ENCODE data around the gene DNAJB5. TPM values are rescaled to one million over a fixed set of nuclear protein-coding genes. Genes with fewer than 3 reads are reported as not detected.

Gene DNAJB5
- total RNA-seq, 1 donor from 2014 or later, result 6.0 TPM

- Mint-ChIP-seq H3K9me3 (no peaks in the 10 kb centered on the region), H3K36me3 (ENCODE audit: low read depth) (no peaks in the 10 kb centered on the region), H3K27me3 (ENCODE audit: insufficient read depth) (peaks cover 42% of the 10 kb centered on the region), H3K27ac (no peak overlapping the region), H3K4me3 (no peak overlapping the region), H3K4me1 (ENCODE audit: low read depth) (peaks cover 36% of the 10 kb centered on the region)
- intact Hi-C loops (cut with micrococcal nuclease), result loop anchor here (2.0 kb wide), 1 partner anchor 21 kb away; no protein-coding TSS in a partner anchor
- no peak for DNase-seq (ENCODE audit: low spot score)
These were observed 26.0 kb upstream of the DNAJB5 start for GRCh38 chr9:34963552-34963951.

- peaks cover 36% of the 10 kb centered on the region for H3K27me3 Mint-ChIP-seq (ENCODE audit: insufficient read depth)
- H3K4me3 Mint-ChIP-seq, result no peak overlapping the region
- peaks cover 36% of the 10 kb centered on the region for H3K4me1 Mint-ChIP-seq (ENCODE audit: low read depth)
- no peak for DNase-seq (ENCODE audit: low spot score)
- intact Hi-C loops (cut with micrococcal nuclease), result no loop called here
- no peak overlapping the region for H3K27ac Mint-ChIP-seq
- H3K9me3 Mint-ChIP-seq, result no peaks in the 10 kb centered on the region
- no peaks in the 10 kb centered on the region for H3K36me3 Mint-ChIP-seq (ENCODE audit: low read depth)
These were observed 25.1 kb upstream of the DNAJB5 start for GRCh38 chr9:34964458-34964857.

- Mint-ChIP-seq H3K4me3 (no peak overlapping the region), H3K36me3 (ENCODE audit: low read depth) (no peaks in the 10 kb centered on the region), H3K27ac (no peak overlapping the region), H3K27me3 (ENCODE audit: insufficient read depth) (peaks cover 25% of the 10 kb centered on the region), H3K4me1 (ENCODE audit: low read depth) (no peaks in the 10 kb centered on the region), H3K9me3 (no peaks in the 10 kb centered on the region)
- no peak for DNase-seq (ENCODE audit: low spot score)
- intact Hi-C loops (cut with micrococcal nuclease), result no loop called here
These were observed 18.3 kb upstream of the DNAJB5 start for GRCh38 chr9:34971146-34971811.

GRCh38 chr9:34974664-34975063 is 14.9 kb upstream of the DNAJB5 start:
- Mint-ChIP-seq H3K36me3 (ENCODE audit: low read depth) (no peaks in the 10 kb centered on the region), H3K9me3 (no peaks in the 10 kb centered on the region), H3K27ac (no peak overlapping the region), H3K4me1 (ENCODE audit: low read depth) (no peaks in the 10 kb centered on the region), H3K27me3 (ENCODE audit: insufficient read depth) (peaks cover 15% of the 10 kb centered on the region), H3K4me3 (no peak overlapping the region)
- DNase-seq (ENCODE audit: low spot score), result no peak
- intact Hi-C loops (cut with micrococcal nuclease), result no loop called here

- no peaks in the 10 kb centered on the region for H3K4me1 Mint-ChIP-seq (ENCODE audit: low read depth)
- no peaks in the 10 kb centered on the region for H3K9me3 Mint-ChIP-seq
- no peaks in the 10 kb centered on the region for H3K36me3 Mint-ChIP-seq (ENCODE audit: low read depth)
- DNase-seq (ENCODE audit: low spot score), result no peak
- peaks cover 6% of the 10 kb centered on the region for H3K27me3 Mint-ChIP-seq (ENCODE audit: insufficient read depth)
- intact Hi-C loops (cut with micrococcal nuclease), result no loop called here
- H3K4me3 Mint-ChIP-seq, result no peak overlapping the region
- no peak overlapping the region for H3K27ac Mint-ChIP-seq
These were observed 13.1 kb upstream of the DNAJB5 start for GRCh38 chr9:34976441-34976840.

GRCh38 chr9:34976992-34977391 is 12.6 kb upstream of the DNAJB5 start:
- Mint-ChIP-seq H3K4me1 (ENCODE audit: low read depth) (no peaks in the 10 kb centered on the region), H3K27me3 (ENCODE audit: insufficient read depth) (peaks cover 6% of the 10 kb centered on the region), H3K27ac (no peak overlapping the region), H3K9me3 (no peaks in the 10 kb centered on the region), H3K4me3 (no peak overlapping the region), H3K36me3 (ENCODE audit: low read depth) (no peaks in the 10 kb centered on the region)
- intact Hi-C loops (cut with micrococcal nuclease), result no loop called here
- no peak for DNase-seq (ENCODE audit: low spot score)

- H3K9me3 Mint-ChIP-seq, result no peaks in the 10 kb centered on the region
These were observed 9.3 kb upstream of the DNAJB5 start for GRCh38 chr9:34980181-34980761.

GRCh38 chr9:34982361-34982760 is 7.2 kb upstream of the DNAJB5 start:
- Mint-ChIP-seq H3K9me3 (no peaks in the 10 kb centered on the region), H3K4me3 (no peak overlapping the region), H3K4me1 (ENCODE audit: low read depth) (peaks cover 51% of the 10 kb centered on the region), H3K36me3 (ENCODE audit: low read depth) (no peaks in the 10 kb centered on the region), H3K27me3 (ENCODE audit: insufficient read depth) (no peaks in the 10 kb centered on the region), H3K27ac (no peak overlapping the region)
- DNase-seq (ENCODE audit: low spot score), result no peak
- intact Hi-C loops (cut with micrococcal nuclease), result loop anchor here (10.0 kb wide), 1 partner anchor 858 kb away; the partner anchor contains the start of gene DCAF12

More at GRCh38 chr9:34980181-34980761, 9.3 kb upstream of the DNAJB5 start:
- no peak overlapping the region for H3K27ac Mint-ChIP-seq
- DNase-seq (ENCODE audit: low spot score), result no peak
- no peak overlapping the region for H3K4me3 Mint-ChIP-seq
- no peaks in the 10 kb centered on the region for H3K36me3 Mint-ChIP-seq (ENCODE audit: low read depth)
- H3K27me3 Mint-ChIP-seq (ENCODE audit: insufficient read depth), result peaks cover 4% of the 10 kb centered on the region
- H3K4me1 Mint-ChIP-seq (ENCODE audit: low read depth), result peaks cover 30% of the 10 kb centered on the region
- intact Hi-C loops (cut with micrococcal nuclease), result loop anchor here (10.0 kb wide), 1 partner anchor 855 kb away; the partner anchor contains the start of gene DCAF12

- no peak overlapping the region for H3K4me3 Mint-ChIP-seq
- no peak overlapping the region for H3K27ac Mint-ChIP-seq
- H3K9me3 Mint-ChIP-seq, result no peaks in the 10 kb centered on the region
- no peak for DNase-seq (ENCODE audit: low spot score)
- H3K27me3 Mint-ChIP-seq (ENCODE audit: insufficient read depth), result no peaks in the 10 kb centered on the region
- intact Hi-C loops (cut with micrococcal nuclease), result loop anchor here (10.0 kb wide), 1 partner anchor 858 kb away; the partner anchor contains the start of gene DCAF12
- H3K36me3 Mint-ChIP-seq (ENCODE audit: low read depth), result no peaks in the 10 kb centered on the region
- H3K4me1 Mint-ChIP-seq (ENCODE audit: low read depth), result peaks cover 59% of the 10 kb centered on the region
These were observed 6.3 kb upstream of the DNAJB5 start for GRCh38 chr9:34983209-34983608.

GRCh38 chr9:34984049-34984448 is 5.5 kb upstream of the DNAJB5 start:
- intact Hi-C loops (cut with micrococcal nuclease), result loop anchor here (2.0 to 10.0 kb wide), 2 partner anchors 21 to 859 kb away; partner anchors contain the start of gene DCAF12
- Mint-ChIP-seq H3K9me3 (no peaks in the 10 kb centered on the region), H3K4me3 (no peak overlapping the region), H3K27ac (no peak overlapping the region), H3K27me3 (ENCODE audit: insufficient read depth) (no peaks in the 10 kb centered on the region), H3K4me1 (ENCODE audit: low read depth) (peaks cover 67% of the 10 kb centered on the region), H3K36me3 (ENCODE audit: low read depth) (no peaks in the 10 kb centered on the region)
- DNase-seq (ENCODE audit: low spot score), result no peak

GRCh38 chr9:34985311-34985899 is 4.1 kb upstream of the DNAJB5 start:
- DNase-seq (ENCODE audit: low spot score), result peak; percentile 41
- Mint-ChIP-seq H3K4me1 (ENCODE audit: low read depth) (peaks cover 75% of the 10 kb centered on the region), H3K27me3 (ENCODE audit: insufficient read depth) (no peaks in the 10 kb centered on the region), H3K27ac (peak overlapping the region; percentile 64), H3K9me3 (no peaks in the 10 kb centered on the region), H3K4me3 (peak overlapping the region; percentile 35), H3K36me3 (ENCODE audit: low read depth) (no peaks in the 10 kb centered on the region)
- intact Hi-C loops (cut with micrococcal nuclease), result loop anchor here (1.0 to 10.0 kb wide), 6 partner anchors 23 to 861 kb away; partner anchors contain the start of genes DCAF12 and PIGO

GRCh38 chr9:34986540-34987047 is 3.0 kb upstream of the DNAJB5 start:
- H3K27ac Mint-ChIP-seq, result peak overlapping the region; percentile 90
- intact Hi-C loops (cut with micrococcal nuclease), result loop anchor here (2.0 to 10.0 kb wide), 4 partner anchors 66 to 862 kb away; partner anchors contain the start of gene DCAF12
- H3K4me1 Mint-ChIP-seq (ENCODE audit: low read depth), result peaks cover 84% of the 10 kb centered on the region
- peak overlapping the region; percentile 37 for H3K4me3 Mint-ChIP-seq
- no peaks in the 10 kb centered on the region for H3K27me3 Mint-ChIP-seq (ENCODE audit: insufficient read depth)
- no peak for DNase-seq (ENCODE audit: low spot score)
- no peaks in the 10 kb centered on the region for H3K9me3 Mint-ChIP-seq
- H3K36me3 Mint-ChIP-seq (ENCODE audit: low read depth), result no peaks in the 10 kb centered on the region
